OCI-LY7 (cell line): ENCODE measurements around the gene ACP4.

Source experiments
- EZH2phosphoT487 ChIP-seq: fragments of 200-600 bp; sonication (generic); IDR thresholded peaks from 2 replicates; pipeline ENCODE4 v1.6.1; 2018; ENCODE audit warnings: low read depth, borderline replicate concordance, mild to moderate bottlenecking, mixed run types, antibody characterized with exemption, low read length, moderate library complexity, mixed read lengths
- TF ChIP-seq, protein P1 (sequence below): fragments of 200-600 bp; sonication (generic); conservative IDR thresholded peaks from 2 replicates; pipeline ENCODE4 v1.5.1; 2014; ENCODE audit warnings: mild to moderate bottlenecking, antibody characterized with exemption, low read length, moderate library complexity, mixed read lengths

DNA sequence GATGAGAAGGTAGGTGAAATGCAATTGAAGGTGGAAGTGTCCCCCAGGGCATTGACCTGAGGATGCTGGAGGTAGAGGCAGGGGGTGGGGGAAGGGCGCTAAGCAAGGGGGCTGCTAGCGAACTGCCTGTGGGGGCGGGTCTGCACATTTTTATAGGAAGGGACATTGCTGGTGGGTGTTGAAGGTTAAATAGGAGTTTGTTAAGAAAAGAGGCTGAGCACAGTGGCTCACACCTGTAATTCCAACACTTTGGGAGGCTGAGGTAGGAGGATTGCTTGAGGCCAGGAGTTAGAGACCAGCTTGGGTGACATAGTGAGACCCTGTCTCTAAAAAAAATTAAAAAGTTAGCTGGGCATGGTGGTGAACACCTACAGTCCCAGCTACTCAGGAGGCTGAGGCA, 5.5 kb upstream of the ACP4 start:
- TF ChIP-seq, protein P1, sequence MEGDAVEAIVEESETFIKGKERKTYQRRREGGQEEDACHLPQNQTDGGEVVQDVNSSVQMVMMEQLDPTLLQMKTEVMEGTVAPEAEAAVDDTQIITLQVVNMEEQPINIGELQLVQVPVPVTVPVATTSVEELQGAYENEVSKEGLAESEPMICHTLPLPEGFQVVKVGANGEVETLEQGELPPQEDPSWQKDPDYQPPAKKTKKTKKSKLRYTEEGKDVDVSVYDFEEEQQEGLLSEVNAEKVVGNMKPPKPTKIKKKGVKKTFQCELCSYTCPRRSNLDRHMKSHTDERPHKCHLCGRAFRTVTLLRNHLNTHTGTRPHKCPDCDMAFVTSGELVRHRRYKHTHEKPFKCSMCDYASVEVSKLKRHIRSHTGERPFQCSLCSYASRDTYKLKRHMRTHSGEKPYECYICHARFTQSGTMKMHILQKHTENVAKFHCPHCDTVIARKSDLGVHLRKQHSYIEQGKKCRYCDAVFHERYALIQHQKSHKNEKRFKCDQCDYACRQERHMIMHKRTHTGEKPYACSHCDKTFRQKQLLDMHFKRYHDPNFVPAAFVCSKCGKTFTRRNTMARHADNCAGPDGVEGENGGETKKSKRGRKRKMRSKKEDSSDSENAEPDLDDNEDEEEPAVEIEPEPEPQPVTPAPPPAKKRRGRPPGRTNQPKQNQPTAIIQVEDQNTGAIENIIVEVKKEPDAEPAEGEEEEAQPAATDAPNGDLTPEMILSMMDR: no peak
- TF ChIP-seq EZH2phosphoT487: no peak
